ENCODE results near the gene MAB21L3.

The MAB21L3 gene

GRCh38 chr1:116110567-116111523 is at the start of gene MAB21L3:
MAB21L3 (plus strand) TSS chr1:116111399; CDS start chr1:116112616, 1,217 bp downstream.
- DNase-seq (ENCODE audit: low spot score): no peak

GRCh38 chr1:116062201-116062600 is 49.0 kb upstream of the MAB21L3 start:
- DNase-seq (ENCODE audit: low spot score): no peak

- DNase-seq (ENCODE audit: low spot score): no peak
Measured at GRCh38 chr1:116064616-116065015, 46.6 kb upstream of the MAB21L3 start.

- DNase-seq (ENCODE audit: low spot score): no peak
Measured at GRCh38 chr1:116066868-116067565, 44.2 kb upstream of the MAB21L3 start.

GRCh38 chr1:116067566-116067890 is 43.7 kb upstream of the MAB21L3 start:
- DNase-seq (ENCODE audit: low spot score): no peak

- DNase-seq (ENCODE audit: low spot score): no peak
Measured at GRCh38 chr1:116075575-116075974, 35.6 kb upstream of the MAB21L3 start.

- DNase-seq (ENCODE audit: low spot score): no peak
Measured at GRCh38 chr1:116075990-116076389, 35.2 kb upstream of the MAB21L3 start.

- DNase-seq (ENCODE audit: low spot score): no peak
Measured at GRCh38 chr1:116076831-116077230, 34.4 kb upstream of the MAB21L3 start.

GRCh38 chr1:116078699-116079223 is 32.4 kb upstream of the MAB21L3 start:
- no peak for DNase-seq (ENCODE audit: low spot score)

GRCh38 chr1:116087628-116088027 is 23.6 kb upstream of the MAB21L3 start:
- DNase-seq (ENCODE audit: low spot score): no peak

- no peak for DNase-seq (ENCODE audit: low spot score)
Measured at GRCh38 chr1:116089870-116090269, 21.3 kb upstream of the MAB21L3 start.

- no peak for DNase-seq (ENCODE audit: low spot score)
Measured at GRCh38 chr1:116091083-116091482, 20.1 kb upstream of the MAB21L3 start.

GRCh38 chr1:116092752-116093489 is 18.3 kb upstream of the MAB21L3 start:
- no peak for DNase-seq (ENCODE audit: low spot score)

GRCh38 chr1:116095027-116095426 is 16.2 kb upstream of the MAB21L3 start:
- DNase-seq (ENCODE audit: low spot score): no peak

GRCh38 chr1:116096013-116096618 is 15.1 kb upstream of the MAB21L3 start:
- no peak for DNase-seq (ENCODE audit: low spot score)

GRCh38 chr1:116097626-116098025 is 13.6 kb upstream of the MAB21L3 start:
- DNase-seq (ENCODE audit: low spot score): no peak

GRCh38 chr1:116099379-116099778 is 11.8 kb upstream of the MAB21L3 start:
- DNase-seq (ENCODE audit: low spot score): no peak

GRCh38 chr1:116099919-116100318 is 11.3 kb upstream of the MAB21L3 start:
- DNase-seq (ENCODE audit: low spot score): no peak

GRCh38 chr1:116104667-116105066 is 6.5 kb upstream of the MAB21L3 start:
- no peak for DNase-seq (ENCODE audit: low spot score)

GRCh38 chr1:116105996-116106395 is 5.2 kb upstream of the MAB21L3 start:
- no peak for DNase-seq (ENCODE audit: low spot score)

- DNase-seq (ENCODE audit: low spot score): no peak
Measured at GRCh38 chr1:116106646-116107045, 4.6 kb upstream of the MAB21L3 start.

- DNase-seq (ENCODE audit: low spot score): no peak
Measured at GRCh38 chr1:116107371-116107770, 3.8 kb upstream of the MAB21L3 start.
